K562 (cell line): Measurements from ENCODE around the gene CFAP126. TPM values are rescaled to one million over a fixed set of nuclear protein-coding genes. Genes with fewer than 3 reads are reported as not detected.
A peak's percentile ranks its signal among the peaks of the same experiment; 100 is the strongest.

Experiments
- ATAC-seq: fragments of 200-7000 bp; cut with Tn5 transposase; 3 replicates; pipeline ENCODE4 v1.9.1; 2020; ENCODE audit warnings: moderate library complexity
- BruUV-seq: library from RNA; stranded (reverse); fragments of 400-500 nt; replicated peaks from 2 replicates; lab custom pipeline; 2021; lab: Mats Ljungman, UMichigan
- CTCF ChIA-PET: fragments of 300-600 bp; formaldehyde crosslinking; extraction: SDS; loops from one replicate; lab custom pipeline; 2021; ENCODE audit warnings: low intra/inter-chr PET ratio; lab: Yijun Ruan, JAX
- POLR2A ChIA-PET: fragments of 300-600, 350-650 bp; sonication (Branson Sonifier 250); formaldehyde crosslinking; extraction: SDS; loops from one replicate; lab custom pipeline; 2021; ENCODE audit warnings: antibody characterized with exemption, inconsistent platforms; lab: Yijun Ruan, JAX
- DNase-seq, 4 experiments: peaks; one replicate each; pipeline versions ENCODE4 v3.0.0 to v3.0.0-alpha.2; 2011 to 2018; ENCODE audit warnings: low spot score in 3 of 4, mixed read lengths in 3 of 4; ENCODE audit errors: extremely low read depth in 1 of 4
- FAIRE-seq: peaks from 2 replicates; lab custom pipeline; 2011; peaks lifted over from hg19 to GRCh38; lab: Jason Lieb, UNC
- H2AFZ ChIP-seq: 2 replicates; pipeline ENCODE4 v1.6.0; 2011; ENCODE audit warnings: low read depth, low read length, control low read depth, inconsistent platforms
- H3K27ac ChIP-seq: fragments of 200-600 bp; 3 replicates; pipeline ENCODE4 v1.8.0; 2011; ENCODE audit warnings: low read depth, mild to moderate bottlenecking, control low read depth, inconsistent platforms, low read length, moderate library complexity, mixed read lengths; ENCODE audit errors: extremely low read depth
- H3K27me3 ChIP-seq, 2 experiments: fragments of 300-600 bp in 1 of 2; 2 replicates in 1 of 2; 3 replicates in 1 of 2; pipeline versions ENCODE4 v1.6.0 to v1.8.0; 2011; ENCODE audit warnings: inconsistent platforms in 2 of 2, low read length in 2 of 2, mild to moderate bottlenecking in 1 of 2, mixed read lengths in 1 of 2, moderate library complexity in 1 of 2; ENCODE audit not compliant: control insufficient read depth in 2 of 2, insufficient read depth in 2 of 2
- H3K36me3 ChIP-seq: fragments of 300-600 bp; 3 replicates; pipeline ENCODE4 v1.8.0; 2011; ENCODE audit warnings: mild to moderate bottlenecking, low read length, inconsistent platforms; ENCODE audit not compliant: control insufficient read depth, insufficient read depth
- H3K4me1 ChIP-seq, 2 experiments: fragments of 200-600 bp in 1 of 2; replicated peaks in 1 of 2; 2 replicates in 1 of 2; 3 replicates in 1 of 2; pipeline versions ENCODE4 v1.5.1 to v1.8.0; 2011; ENCODE audit warnings: inconsistent platforms in 2 of 2, low read length in 2 of 2, mild to moderate bottlenecking in 1 of 2, mixed read lengths in 1 of 2, moderate library complexity in 1 of 2; ENCODE audit not compliant: control insufficient read depth in 2 of 2, insufficient read depth in 2 of 2
- H3K4me2 ChIP-seq: 2 replicates; pipeline ENCODE4 v1.6.1; 2011; ENCODE audit warnings: low read length, control low read depth, inconsistent platforms, mixed read lengths; ENCODE audit not compliant: insufficient read depth
- H3K4me3 ChIP-seq: fragments of 200-600 bp; sonication (generic), shearing (Covaris generic); 2 replicates; pipeline ENCODE4 v1.5.1; 2016; ENCODE audit warnings: control low read depth, inconsistent platforms
- H3K79me2 ChIP-seq: fragments of 200-600 bp; 3 replicates; pipeline ENCODE4 v1.8.0; 2011; ENCODE audit warnings: low read length, inconsistent platforms; ENCODE audit not compliant: control insufficient read depth, insufficient read depth
- H3K9ac ChIP-seq, 2 experiments: 2 replicates each; pipeline versions ENCODE4 v1.6.0 to v1.6.1; 2011; ENCODE audit warnings: low read depth in 2 of 2, low read length in 2 of 2, control low read depth in 1 of 2, inconsistent platforms in 1 of 2, mild to moderate bottlenecking in 1 of 2, mixed read lengths in 1 of 2; ENCODE audit not compliant: insufficient read depth in 1 of 2
- H3K9me1 ChIP-seq: one replicate; pipeline ENCODE4 v1.6.0; 2011; ENCODE audit warnings: inconsistent platforms, mild to moderate bottlenecking, low read length, moderate library complexity; ENCODE audit not compliant: control insufficient read depth, insufficient read depth
- H3K9me3 ChIP-seq: replicated peaks from 2 replicates; pipeline ENCODE4 v1.5.1; 2011; ENCODE audit warnings: low read depth, low read length, inconsistent platforms; ENCODE audit not compliant: control insufficient read depth, insufficient read depth
- H4K20me1 ChIP-seq: replicated peaks from 2 replicates; pipeline ENCODE4 v1.6.1; 2011; ENCODE audit warnings: low read length, inconsistent platforms, mixed read lengths; ENCODE audit not compliant: control insufficient read depth, insufficient read depth
- ADNP ChIP-seq: fragments of 200-800 bp; sonication (Bioruptor generic); IDR thresholded peaks from 2 replicates; pipeline ENCODE4 v1.6.1; 2016; ENCODE audit warnings: missing genetic modification characterization, missing compliant biosample characterization
- ARID1B ChIP-seq: fragments of 450-650 bp; IDR thresholded peaks from 2 replicates; pipeline ENCODE4 v1.6.1; 2016; ENCODE audit warnings: antibody characterized with exemption, mild to moderate bottlenecking, inconsistent platforms
- HDAC6 ChIP-seq: IDR thresholded peaks from 2 replicates; pipeline ENCODE4 v1.6.1; 2012; ENCODE audit warnings: low read depth, mild to moderate bottlenecking, control low read depth, inconsistent platforms, low read length, moderate library complexity
- KLF16 ChIP-seq: IDR thresholded peaks from 2 replicates; pipeline ENCODE4 v1.6.1; 2016; ENCODE audit warnings: antibody characterized with exemption
- PTTG1 ChIP-seq: fragments of 450-650 bp; IDR thresholded peaks from 2 replicates; pipeline ENCODE4 v1.6.1; 2016; ENCODE audit warnings: low read depth, mild to moderate bottlenecking, missing genetic modification characterization, missing compliant biosample characterization
- RCOR1 ChIP-seq, 2 experiments: IDR thresholded peaks; 2 replicates each; pipeline ENCODE4 v1.6.1; 2012; ENCODE audit warnings: low read depth in 2 of 2, low read length in 2 of 2, borderline replicate concordance in 1 of 2, improper control_type of control experiment in 1 of 2
- RUNX1 ChIP-seq: sonication (generic); IDR thresholded peaks from 2 replicates; pipeline ENCODE4 v1.6.1; 2016; ENCODE audit warnings: antibody characterized with exemption, low read depth
- STAT5A ChIP-seq: IDR thresholded peaks from 2 replicates; pipeline ENCODE4 v1.6.1; 2012; ENCODE audit warnings: low read length, inconsistent platforms, borderline replicate concordance
- TBP ChIP-seq: optimal IDR thresholded peaks from 2 replicates; pipeline ENCODE3; 2011; ENCODE audit warnings: low read depth, low read length, improper control_type of control experiment
- WGBS: fragments of 100-300 bp; shearing (Covaris generic); methylation state at CpG from one replicate; pipeline ENCODE4 v1.1.6; 2016; ENCODE audit warnings: low coverage, mixed read lengths; ENCODE audit not compliant: insufficient coverage; ENCODE audit errors: missing lambda C conversion rate; 5-methylcytosine and 5-hydroxymethylcytosine counted together
- in situ Hi-C: fragments of 300-500 bp; cut with MboI; formaldehyde crosslinking; loops from 4 replicates; pipeline ENCODE4 v1.15.0; 2018; ENCODE audit warnings: inconsistent platforms, mixed read lengths
- intact Hi-C: fragments of 100-400 bp; cut with micrococcal nuclease; formaldehyde crosslinking; loops from 2 replicates; pipeline ENCODE4 v1.14.2; 2022
- polyA plus RNA-seq, 8 experiments: library from polyadenylated mRNA; depleted of rRNA in 4 of 8; stranded (reverse) in 5 of 8; unstranded in 3 of 8; fragments of >200 nt; fragmentation: Nextera tagmentation in 2 of 8; fragmentation: Illumina TruSeq in 1 of 8; extraction: Ambion mirVana in 2 of 8; extraction: Trizol in 1 of 8; gene quantifications; 2 replicates each; pipeline versions ENCODE4 v1.2.1 to v1.2.3, GENCODE V29; 2011 to 2014; ENCODE audit warnings: inconsistent platforms in 1 of 8, missing spikeins in 1 of 8
- total RNA-seq, 7 experiments: library from RNA; depleted of rRNA in 6 of 7; stranded (reverse); fragments of >200 nt in 6 of 7; fragmentation: Illumina TruSeq in 2 of 7; extraction: Trizol in 2 of 7; gene quantifications; 2 replicates each; pipeline versions ENCODE4 v1.2.1 to v1.2.3, GENCODE V29; 2011 to 2021; ENCODE audit warnings: low replicate concordance in 1 of 7
- TF ChIP-seq, protein P1 (sequence below): fragments of 150-350 bp; IDR thresholded peaks from 2 replicates; pipeline ENCODE4 v1.6.1; 2014; ENCODE audit warnings: low read depth, mild to moderate bottlenecking, low read length, borderline replicate concordance
- TF ChIP-seq, protein P2 (sequence below): fragments of 250-450 bp; sonication (Bioruptor Pico); IDR thresholded peaks from 2 replicates; pipeline ENCODE4 v1.8.0; 2021; ENCODE audit warnings: moderate library complexity, mild to moderate bottlenecking, inconsistent platforms
- TF ChIP-seq, protein P3 (sequence below), 2 experiments: fragments of 250-450 bp in 1 of 2; fragments of 450-650 bp in 1 of 2; sonication (Bioruptor Pico) in 1 of 2; IDR thresholded peaks; 2 replicates each; pipeline versions ENCODE4 v1.6.1 to v1.8.0; 2016 to 2021; ENCODE audit warnings: mild to moderate bottlenecking in 2 of 2, moderate library complexity in 2 of 2, missing compliant biosample characterization in 1 of 2, missing genetic modification characterization in 1 of 2
- TF ChIP-seq, protein P4 (sequence below): fragments of 450-650 bp; formaldehyde crosslinking; IDR thresholded peaks from 2 replicates; pipeline ENCODE4 v1.4.0; 2022; ENCODE audit warnings: missing genetic modification characterization

CFAP126 gene
- total and polyA plus RNA-seq, 9 of the 15 experiments (the other 6 are each of a cell fraction or from before 2014, with no cell fraction given) = not detected

DNA sequence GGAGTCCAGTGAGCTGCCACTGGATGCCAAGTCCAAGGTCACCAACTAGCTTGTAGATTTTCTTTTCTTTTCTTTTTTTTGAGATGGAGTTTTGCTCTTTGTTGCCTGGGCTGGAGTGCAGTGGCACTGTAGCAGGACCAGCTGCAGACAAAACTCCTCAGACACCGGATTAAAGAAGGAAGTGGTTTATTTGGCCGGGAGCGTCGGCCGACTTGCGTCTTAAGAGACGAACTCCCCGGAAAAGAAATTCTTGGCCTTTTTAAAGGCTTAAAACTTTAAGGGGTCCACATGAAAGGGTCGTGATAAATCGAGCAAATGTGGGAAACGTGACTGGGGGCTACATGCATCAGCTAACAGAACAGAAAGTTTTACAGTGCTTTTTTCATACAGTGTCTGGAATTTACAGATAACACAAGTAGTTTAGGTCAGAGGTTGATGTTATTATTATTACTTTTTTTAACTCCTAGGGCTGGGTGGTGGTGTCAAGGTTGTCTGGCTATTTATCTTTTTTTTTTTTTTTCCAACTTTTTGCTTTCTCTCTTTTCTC lies 36.4 kb upstream of the CFAP126 start:
- no peak for ATAC-seq
- TF ChIP-seq KLF16 (no peak), RUNX1 (no peak), ADNP (0 out of 2 replicates have a peak, but pooled peaks have one; percentile 46), ARID1B (peak; percentile 40; the same call in 1 of the 2 replicates), RCOR1 (IDR thresholded peaks at IDR 0.05; ENCODE audit: borderline replicate concordance in 1 of 2, low read depth in 2 of 2, low read length in 2 of 2) (no peak), STAT5A (no peak), HDAC6 (no peak), PTTG1 (tag) (no peak), TBP (no peak)
- TF ChIP-seq, protein P1, sequence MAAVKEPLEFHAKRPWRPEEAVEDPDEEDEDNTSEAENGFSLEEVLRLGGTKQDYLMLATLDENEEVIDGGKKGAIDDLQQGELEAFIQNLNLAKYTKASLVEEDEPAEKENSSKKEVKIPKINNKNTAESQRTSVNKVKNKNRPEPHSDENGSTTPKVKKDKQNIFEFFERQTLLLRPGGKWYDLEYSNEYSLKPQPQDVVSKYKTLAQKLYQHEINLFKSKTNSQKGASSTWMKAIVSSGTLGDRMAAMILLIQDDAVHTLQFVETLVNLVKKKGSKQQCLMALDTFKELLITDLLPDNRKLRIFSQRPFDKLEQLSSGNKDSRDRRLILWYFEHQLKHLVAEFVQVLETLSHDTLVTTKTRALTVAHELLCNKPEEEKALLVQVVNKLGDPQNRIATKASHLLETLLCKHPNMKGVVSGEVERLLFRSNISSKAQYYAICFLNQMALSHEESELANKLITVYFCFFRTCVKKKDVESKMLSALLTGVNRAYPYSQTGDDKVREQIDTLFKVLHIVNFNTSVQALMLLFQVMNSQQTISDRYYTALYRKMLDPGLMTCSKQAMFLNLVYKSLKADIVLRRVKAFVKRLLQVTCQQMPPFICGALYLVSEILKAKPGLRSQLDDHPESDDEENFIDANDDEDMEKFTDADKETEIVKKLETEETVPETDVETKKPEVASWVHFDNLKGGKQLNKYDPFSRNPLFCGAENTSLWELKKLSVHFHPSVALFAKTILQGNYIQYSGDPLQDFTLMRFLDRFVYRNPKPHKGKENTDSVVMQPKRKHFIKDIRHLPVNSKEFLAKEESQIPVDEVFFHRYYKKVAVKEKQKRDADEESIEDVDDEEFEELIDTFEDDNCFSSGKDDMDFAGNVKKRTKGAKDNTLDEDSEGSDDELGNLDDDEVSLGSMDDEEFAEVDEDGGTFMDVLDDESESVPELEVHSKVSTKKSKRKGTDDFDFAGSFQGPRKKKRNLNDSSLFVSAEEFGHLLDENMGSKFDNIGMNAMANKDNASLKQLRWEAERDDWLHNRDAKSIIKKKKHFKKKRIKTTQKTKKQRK = no peak
- TF ChIP-seq, protein P2, sequence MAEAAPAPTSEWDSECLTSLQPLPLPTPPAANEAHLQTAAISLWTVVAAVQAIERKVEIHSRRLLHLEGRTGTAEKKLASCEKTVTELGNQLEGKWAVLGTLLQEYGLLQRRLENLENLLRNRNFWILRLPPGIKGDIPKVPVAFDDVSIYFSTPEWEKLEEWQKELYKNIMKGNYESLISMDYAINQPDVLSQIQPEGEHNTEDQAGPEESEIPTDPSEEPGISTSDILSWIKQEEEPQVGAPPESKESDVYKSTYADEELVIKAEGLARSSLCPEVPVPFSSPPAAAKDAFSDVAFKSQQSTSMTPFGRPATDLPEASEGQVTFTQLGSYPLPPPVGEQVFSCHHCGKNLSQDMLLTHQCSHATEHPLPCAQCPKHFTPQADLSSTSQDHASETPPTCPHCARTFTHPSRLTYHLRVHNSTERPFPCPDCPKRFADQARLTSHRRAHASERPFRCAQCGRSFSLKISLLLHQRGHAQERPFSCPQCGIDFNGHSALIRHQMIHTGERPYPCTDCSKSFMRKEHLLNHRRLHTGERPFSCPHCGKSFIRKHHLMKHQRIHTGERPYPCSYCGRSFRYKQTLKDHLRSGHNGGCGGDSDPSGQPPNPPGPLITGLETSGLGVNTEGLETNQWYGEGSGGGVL (CRISPR knock-in tag) = no peak
- TF ChIP-seq, protein P3, sequence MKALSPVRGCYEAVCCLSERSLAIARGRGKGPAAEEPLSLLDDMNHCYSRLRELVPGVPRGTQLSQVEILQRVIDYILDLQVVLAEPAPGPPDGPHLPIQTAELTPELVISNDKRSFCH (CRISPR knock-in tag; IDR thresholded peaks at IDR 0.05) = no peak
- TF ChIP-seq, protein P3 (tag; IDR thresholded peaks at IDR 0.05) = no peak
- TF ChIP-seq, protein P4, sequence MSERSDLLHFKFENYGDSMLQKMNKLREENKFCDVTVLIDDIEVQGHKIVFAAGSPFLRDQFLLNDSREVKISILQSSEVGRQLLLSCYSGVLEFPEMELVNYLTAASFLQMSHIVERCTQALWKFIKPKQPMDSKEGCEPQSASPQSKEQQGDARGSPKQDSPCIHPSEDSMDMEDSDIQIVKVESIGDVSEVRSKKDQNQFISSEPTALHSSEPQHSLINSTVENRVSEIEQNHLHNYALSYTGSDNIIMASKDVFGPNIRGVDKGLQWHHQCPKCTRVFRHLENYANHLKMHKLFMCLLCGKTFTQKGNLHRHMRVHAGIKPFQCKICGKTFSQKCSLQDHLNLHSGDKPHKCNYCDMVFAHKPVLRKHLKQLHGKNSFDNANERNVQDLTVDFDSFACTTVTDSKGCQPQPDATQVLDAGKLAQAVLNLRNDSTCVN = no peak

More for the DNA sequence above, 36.4 kb upstream of the CFAP126 start:
- H3K9me1 ChIP-seq = no peaks in the 10 kb centered on the region
- no peak overlapping the region for H3K27ac ChIP-seq
- no peak overlapping the region for H3K4me3 ChIP-seq
- CTCF ChIA-PET = interaction anchor here (0.9 kb wide), 1 partner anchor 344 kb away, joined by 3 read pairs; no protein-coding TSS in a partner anchor
- intact Hi-C loops = no loop called here
- POLR2A ChIA-PET = interaction anchor here (1.0 kb wide), 1 partner anchor 15 kb away, joined by 5 read pairs; no protein-coding TSS in a partner anchor
- H3K4me1 ChIP-seq = peaks cover 13 to 18% of the 10 kb centered on the region in 2 experiments; a peak in 4 of 5 replicates
- no TSS peak for BruUV-seq
- H3K9me3 ChIP-seq = no peaks in the 10 kb centered on the region; the same call in 1 of the 2 replicates
- H3K9ac ChIP-seq = no peak overlapping the region
- in situ Hi-C loops = no loop called here
- H3K36me3 ChIP-seq = no peaks in the 10 kb centered on the region
- DNase-seq = no peak
- 12% methylated on average over 11 of the region's 11 CpGs for WGBS
- FAIRE-seq = no peak
- peaks cover 4% of the 10 kb centered on the region; the same call in 1 of the 3 replicates for H3K79me2 ChIP-seq
- peak overlapping the region; percentile 48; the same call in 1 of the 2 replicates for H2AFZ ChIP-seq
- no peaks in the 10 kb centered on the region for H4K20me1 ChIP-seq
- 0 out of 2 replicates have a peak overlapping the region, but pooled peaks have one; percentile 45 for H3K4me2 ChIP-seq
- no peaks in the 10 kb centered on the region for H3K27me3 ChIP-seq
